HUES64 (cell line): Measurements from ENCODE around the gene GFPT1.

Experiments
- H3K27ac ChIP-seq: 2 replicates; pipeline ENCODE4 v1.7.0; 2013; ENCODE audit warnings: low read depth, low read length, inconsistent platforms
- H3K27me3 ChIP-seq: 2 replicates; pipeline ENCODE4 v1.6.1; 2013; ENCODE audit warnings: mild to moderate bottlenecking, low read length; ENCODE audit not compliant: insufficient read depth
- H3K36me3 ChIP-seq: 2 replicates; pipeline ENCODE4 v1.6.1; 2013; ENCODE audit warnings: mild to moderate bottlenecking, low read length; ENCODE audit not compliant: insufficient read depth
- H3K4me1 ChIP-seq: 2 replicates; pipeline ENCODE4 v1.6.1; 2013; ENCODE audit warnings: mild to moderate bottlenecking, low read length, moderate library complexity; ENCODE audit not compliant: insufficient read depth
- H3K4me3 ChIP-seq: 2 replicates; pipeline ENCODE4 v1.5.1; 2013; ENCODE audit warnings: mild to moderate bottlenecking, low read length, moderate library complexity
- H3K9ac ChIP-seq: 2 replicates; pipeline ENCODE4 v1.6.1; 2013; ENCODE audit warnings: mild to moderate bottlenecking, low read depth, low read length
- H3K9me3 ChIP-seq: 2 replicates; pipeline ENCODE4 v1.6.1; 2013; ENCODE audit warnings: low read depth, low read length; ENCODE audit not compliant: insufficient read depth
- WGBS: fragments of 150-250, 120-280 bp; methylation state at CpG from one replicate; pipeline ENCODE4 v1.1.7; 2013; ENCODE audit warnings: missing lambda C conversion rate; 5-methylcytosine and 5-hydroxymethylcytosine counted together

The GFPT1 gene

DNA sequence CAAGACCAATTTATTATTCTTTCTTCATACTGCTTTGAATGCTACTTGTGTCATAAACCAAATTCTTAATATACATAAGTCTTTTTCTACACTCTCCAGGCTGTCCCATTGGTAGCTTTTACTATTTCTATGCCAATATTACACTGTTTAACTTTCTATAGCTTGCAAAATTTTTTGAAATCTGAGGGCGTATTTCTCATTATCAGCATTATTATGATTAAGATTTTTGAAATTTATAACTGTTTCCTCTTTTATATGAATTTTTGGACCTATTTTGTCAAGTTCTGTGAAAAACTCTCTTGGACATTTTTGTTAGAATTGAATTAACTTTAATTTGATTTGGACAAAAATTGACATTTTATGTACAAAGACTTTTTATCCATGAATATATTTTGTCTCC, 98.6 kb downstream of the GFPT1 start:
- Histone ChIP-seq H3K36me3 (no peaks in the 10 kb centered on the region), H3K9me3 (no peaks in the 10 kb centered on the region), H3K4me3 (no peak overlapping the region), H3K27me3 (no peaks in the 10 kb centered on the region), H3K4me1 (no peaks in the 10 kb centered on the region), H3K27ac (no peak overlapping the region), H3K9ac (no peak overlapping the region)
- no CpG with 5 or more reads among the region's 1 CpG for WGBS

DNA sequence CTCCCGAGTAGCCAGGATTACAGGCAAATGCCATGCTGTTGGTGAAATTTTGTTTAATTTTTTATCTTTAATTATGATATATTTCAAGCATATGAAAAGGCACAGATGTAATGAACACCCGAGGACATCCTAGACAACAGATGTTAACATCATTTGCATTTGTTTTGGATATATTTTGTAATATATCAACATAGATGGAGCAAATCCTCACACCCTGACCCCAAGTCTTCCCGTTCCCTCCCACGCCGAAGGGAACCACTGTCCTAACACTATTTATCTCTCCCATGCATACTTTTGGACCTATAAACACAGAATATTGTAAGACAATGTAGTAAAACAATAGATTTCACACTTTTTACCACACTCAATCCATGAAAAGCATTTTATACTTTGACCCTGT, 99.5 kb downstream of the GFPT1 start:
- H3K4me3 ChIP-seq: no peak overlapping the region
- H3K27ac ChIP-seq: no peak overlapping the region
- 95% methylated on average over 3 of the region's 5 CpGs for WGBS
- no peaks in the 10 kb centered on the region for H3K9me3 ChIP-seq
- H3K4me1 ChIP-seq: no peaks in the 10 kb centered on the region
- H3K9ac ChIP-seq: no peak overlapping the region
- no peaks in the 10 kb centered on the region for H3K27me3 ChIP-seq
- H3K36me3 ChIP-seq: no peaks in the 10 kb centered on the region

DNA sequence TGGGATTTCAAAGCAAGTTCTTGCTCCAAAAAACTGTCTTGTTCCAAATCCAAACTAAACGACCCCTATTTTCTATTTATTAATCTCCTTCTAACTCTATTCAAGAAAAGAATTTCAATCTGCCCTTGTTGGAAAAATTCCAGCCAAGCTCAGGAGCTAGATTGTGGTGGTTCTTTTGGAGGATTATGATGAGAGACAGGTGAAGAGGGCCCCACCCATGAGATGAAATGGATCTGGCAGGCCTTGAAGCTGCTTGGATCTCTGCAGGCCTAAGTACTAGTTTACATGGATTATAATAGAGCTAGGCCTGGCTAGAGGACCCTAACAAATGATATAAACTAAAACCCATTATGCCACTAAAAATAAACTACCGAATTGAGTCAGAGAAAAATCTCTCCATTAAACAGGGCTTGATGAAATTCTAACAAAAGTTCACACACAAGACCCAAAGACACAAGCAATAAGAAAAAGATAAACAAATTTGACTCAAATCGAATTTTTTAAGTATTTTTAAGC, 101.6 kb downstream of the GFPT1 start:
- H3K9ac ChIP-seq: no peak overlapping the region
- WGBS: 86% methylated on average over 3 of the region's 3 CpGs
- H3K9me3 ChIP-seq: no peaks in the 10 kb centered on the region
- no peaks in the 10 kb centered on the region for H3K4me1 ChIP-seq
- H3K36me3 ChIP-seq: no peaks in the 10 kb centered on the region
- H3K27me3 ChIP-seq: no peaks in the 10 kb centered on the region
- no peak overlapping the region for H3K4me3 ChIP-seq
- no peak overlapping the region for H3K27ac ChIP-seq

DNA sequence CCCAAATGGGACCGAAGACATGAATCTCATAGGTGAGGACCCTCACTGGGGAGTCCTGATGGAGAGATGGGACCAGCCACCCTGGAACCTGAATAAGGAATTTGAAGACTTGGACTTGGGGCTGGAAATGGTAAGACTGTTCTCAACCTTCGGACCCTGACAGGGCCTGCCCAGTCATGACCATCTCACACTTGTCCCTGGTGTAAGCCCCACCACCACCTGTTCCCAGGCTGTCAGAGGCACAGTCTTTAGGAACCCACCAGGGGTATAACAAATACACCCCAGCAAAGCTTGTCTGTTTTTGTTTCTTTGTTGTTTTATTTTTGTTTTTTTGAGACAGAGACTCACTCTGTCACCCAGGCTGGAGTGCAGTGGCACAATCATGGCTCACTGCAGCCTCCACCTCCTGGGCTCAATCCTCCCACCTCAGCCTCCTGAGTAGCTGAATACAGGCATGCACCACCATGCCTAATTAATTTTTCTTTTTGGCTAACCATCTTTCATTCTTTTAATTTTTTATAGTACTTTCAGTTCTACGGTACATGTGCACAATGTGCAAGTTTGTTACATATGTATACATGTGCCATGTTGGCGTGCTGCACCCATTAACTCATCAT, 106.1 kb downstream of the GFPT1 start:
- WGBS: 91% methylated on average over 4 of the region's 4 CpGs
- Histone ChIP-seq H3K4me1 (no peaks in the 10 kb centered on the region), H3K27ac (no peak overlapping the region), H3K9me3 (no peaks in the 10 kb centered on the region), H3K36me3 (no peaks in the 10 kb centered on the region), H3K27me3 (no peaks in the 10 kb centered on the region), H3K9ac (no peak overlapping the region), H3K4me3 (no peak overlapping the region)

DNA sequence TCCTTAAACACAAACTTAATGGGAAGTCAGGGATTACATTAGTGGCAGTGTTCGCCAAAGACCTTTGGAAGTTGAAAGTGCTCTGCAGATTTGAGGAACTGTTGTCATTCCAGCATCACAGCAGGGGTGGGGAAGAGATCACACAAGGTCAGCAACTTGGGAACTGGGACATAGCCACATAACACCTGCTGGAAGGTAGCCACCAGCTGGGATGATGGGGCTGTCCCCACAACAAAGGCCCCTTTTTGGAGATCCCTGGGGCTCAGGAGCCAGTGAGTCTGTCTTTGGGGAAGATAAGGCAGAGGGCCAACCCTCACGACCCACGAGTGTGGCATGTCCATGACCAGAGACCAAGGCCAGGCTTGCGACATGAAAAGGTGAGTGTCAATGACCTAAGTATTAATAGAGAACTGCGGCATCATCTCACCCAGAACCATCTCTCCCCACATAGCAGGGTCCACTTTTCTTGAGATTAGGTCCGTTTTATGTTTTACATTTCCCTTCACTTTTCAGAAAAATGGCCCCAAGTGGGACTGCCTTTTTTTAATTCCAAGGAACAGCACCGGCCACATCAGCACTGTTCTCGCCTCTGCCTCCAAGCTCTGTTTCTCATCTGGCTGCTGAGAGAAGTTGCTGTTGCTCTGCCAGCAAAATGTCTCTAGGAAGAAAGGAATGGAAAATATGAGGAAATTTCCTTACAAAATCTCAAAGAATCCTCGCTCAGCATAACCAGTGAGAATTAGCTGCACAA, 106.9 kb downstream of the GFPT1 start:
- Histone ChIP-seq H3K9ac (no peak overlapping the region), H3K9me3 (no peaks in the 10 kb centered on the region), H3K4me1 (no peaks in the 10 kb centered on the region), H3K27me3 (no peaks in the 10 kb centered on the region), H3K4me3 (no peak overlapping the region), H3K36me3 (no peaks in the 10 kb centered on the region), H3K27ac (no peak overlapping the region)
- 89% methylated on average over 9 of the region's 9 CpGs for WGBS

DNA sequence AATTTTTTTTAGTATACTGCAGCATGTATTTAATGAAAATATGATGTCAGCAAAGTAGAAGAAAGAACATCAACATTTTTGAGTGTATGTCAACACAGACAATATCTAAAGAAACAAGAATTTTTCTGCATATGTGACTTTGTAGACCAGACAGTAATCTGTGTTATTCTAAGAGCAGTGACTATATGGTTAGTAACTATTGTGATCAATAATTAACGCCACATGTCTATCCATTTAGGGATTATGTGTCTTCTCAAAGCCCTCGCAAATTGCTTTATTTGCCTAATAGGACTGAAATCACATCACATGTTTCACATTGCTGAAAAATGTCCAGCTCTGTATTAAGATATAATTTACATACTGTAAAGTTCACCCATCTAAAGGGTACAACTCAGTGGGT, 107.8 kb downstream of the GFPT1 start:
- 97% methylated on average over 2 of the region's 2 CpGs for WGBS
- Histone ChIP-seq H3K27me3 (no peaks in the 10 kb centered on the region), H3K4me3 (no peak overlapping the region), H3K9me3 (no peaks in the 10 kb centered on the region), H3K27ac (no peak overlapping the region), H3K9ac (no peak overlapping the region), H3K36me3 (no peaks in the 10 kb centered on the region), H3K4me1 (no peaks in the 10 kb centered on the region)

DNA sequence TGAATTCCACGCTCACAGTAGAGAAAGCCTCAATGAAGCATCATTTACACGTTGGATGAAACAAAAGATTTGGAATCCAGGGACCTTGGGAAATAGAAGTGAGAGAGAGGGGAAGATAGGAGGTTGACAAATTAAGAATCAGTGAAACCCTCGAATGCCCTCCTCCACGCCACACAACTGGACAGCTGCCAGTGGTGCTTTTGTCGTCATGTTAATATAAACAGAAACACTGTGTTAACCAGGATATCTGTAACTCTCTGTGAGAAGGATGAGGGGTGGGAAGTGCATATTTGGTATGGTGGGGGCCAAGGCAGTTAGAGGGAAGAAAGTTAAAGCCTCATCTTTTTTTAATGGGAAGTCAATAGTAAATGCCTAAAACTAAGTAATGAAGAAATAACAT, 108.7 kb downstream of the GFPT1 start:
- H3K27me3 ChIP-seq: no peaks in the 10 kb centered on the region
- no peak overlapping the region for H3K27ac ChIP-seq
- whole genome bisulfite sequencing: 91% methylated on average over 5 of the region's 5 CpGs
- no peak overlapping the region for H3K4me3 ChIP-seq
- H3K4me1 ChIP-seq: no peaks in the 10 kb centered on the region
- no peaks in the 10 kb centered on the region for H3K36me3 ChIP-seq
- H3K9me3 ChIP-seq: no peaks in the 10 kb centered on the region
- H3K9ac ChIP-seq: no peak overlapping the region

DNA sequence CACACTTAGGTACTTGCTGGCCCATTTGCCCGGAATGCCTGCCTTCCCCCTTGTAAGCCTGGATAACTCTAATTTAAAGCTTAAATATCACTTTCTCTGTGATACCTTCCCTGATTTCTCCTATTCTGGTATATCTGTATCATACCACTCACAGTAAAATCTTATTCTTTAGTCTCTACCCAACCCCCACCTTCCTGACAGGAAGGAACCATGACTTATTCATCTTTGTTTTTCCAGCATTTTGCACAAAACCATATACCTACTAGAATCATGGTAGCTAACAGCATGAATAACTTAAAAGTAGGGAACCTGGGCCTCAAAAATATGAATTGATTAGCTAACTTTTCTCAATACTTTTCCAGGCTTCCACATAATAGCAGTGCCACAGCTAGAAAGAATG, 111.5 kb downstream of the GFPT1 start:
- Histone ChIP-seq H3K9me3 (no peaks in the 10 kb centered on the region), H3K4me3 (no peak overlapping the region), H3K4me1 (no peaks in the 10 kb centered on the region), H3K36me3 (no peaks in the 10 kb centered on the region), H3K27ac (no peak overlapping the region), H3K27me3 (no peaks in the 10 kb centered on the region), H3K9ac (no peak overlapping the region)
- 96% methylated on average over 1 of the region's 1 CpG for WGBS

DNA sequence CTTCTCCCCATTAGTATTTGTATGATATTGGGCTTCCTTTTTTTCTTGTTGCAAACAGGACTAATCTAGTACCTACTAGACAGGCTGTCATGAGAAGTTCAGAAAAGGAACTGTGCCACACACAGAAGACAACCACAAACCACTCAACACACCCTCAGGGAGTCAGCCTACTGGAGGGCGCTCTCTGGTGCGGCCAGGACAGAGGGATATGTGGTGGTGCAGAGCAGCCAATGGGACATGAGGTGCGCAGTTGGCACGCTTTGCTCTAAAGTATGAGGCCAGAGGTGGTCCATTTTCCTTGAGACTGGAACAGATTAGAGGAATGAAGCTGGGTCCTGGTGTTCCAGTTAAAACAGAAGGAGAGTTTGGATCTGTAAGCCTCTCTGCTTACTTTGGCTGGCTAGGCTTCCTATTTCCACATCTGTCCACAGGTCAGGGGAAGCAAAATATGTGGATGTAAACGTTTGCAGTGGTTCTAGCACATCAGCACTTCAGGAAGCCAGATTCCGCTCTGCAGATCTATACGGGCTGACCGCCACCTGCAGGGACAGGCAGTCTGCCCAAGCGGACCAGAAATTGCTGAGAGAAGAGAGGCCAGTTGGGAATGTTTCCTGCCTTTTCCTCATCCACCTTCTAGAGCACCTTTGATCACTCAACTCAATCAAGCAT, 114.1 kb downstream of the GFPT1 start:
- no peaks in the 10 kb centered on the region for H3K4me1 ChIP-seq
- H3K27ac ChIP-seq: no peak overlapping the region
- H3K4me3 ChIP-seq: no peak overlapping the region
- no peaks in the 10 kb centered on the region for H3K36me3 ChIP-seq
- H3K9me3 ChIP-seq: no peaks in the 10 kb centered on the region
- 88% methylated on average over 9 of the region's 9 CpGs for WGBS
- no peak overlapping the region for H3K9ac ChIP-seq
- no peaks in the 10 kb centered on the region for H3K27me3 ChIP-seq

DNA sequence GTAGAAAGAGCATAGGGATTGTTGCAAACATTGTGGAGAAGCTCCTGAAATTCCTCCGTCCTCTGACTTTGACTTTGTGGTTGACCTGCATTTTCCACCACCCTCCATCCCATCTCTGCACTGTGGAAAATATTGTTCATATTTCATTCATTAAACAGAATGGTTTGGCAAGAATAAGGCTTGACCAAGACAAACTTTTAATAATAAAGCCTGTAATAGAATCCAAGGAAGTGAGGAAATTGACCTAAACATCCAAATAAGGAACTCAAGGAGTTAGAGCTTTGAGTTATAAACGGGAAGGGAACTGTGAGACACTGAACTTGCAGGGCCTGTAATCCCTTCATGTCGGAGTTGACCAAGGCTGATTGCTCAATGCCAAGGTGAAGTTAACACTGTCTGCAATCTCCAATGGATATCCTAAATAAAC, 115.2 kb downstream of the GFPT1 start:
- Histone ChIP-seq H3K36me3 (no peaks in the 10 kb centered on the region), H3K9ac (no peak overlapping the region), H3K27me3 (no peaks in the 10 kb centered on the region), H3K27ac (no peak overlapping the region), H3K4me3 (no peak overlapping the region), H3K4me1 (no peaks in the 10 kb centered on the region), H3K9me3 (no peaks in the 10 kb centered on the region)
- WGBS: 94% methylated on average over 3 of the region's 3 CpGs
